Neural cell (in vitro differentiated cells): ENCODE data around the gene METTL15.

Source experiments
- EP300 ChIP-seq: fragments of 450-650 bp; conservative IDR thresholded peaks from 2 replicates; pipeline ENCODE4 v1.6.1; 2014; ENCODE audit warnings: antibody characterized with exemption, mild to moderate bottlenecking, moderate library complexity; ENCODE audit not compliant: poor library complexity, severe bottlenecking
- EZH2 ChIP-seq: fragments of 200-600, 300-800 bp; shearing (Covaris generic), sonication (generic); IDR thresholded peaks from 2 replicates; pipeline ENCODE4 v1.6.1; 2014; ENCODE audit warnings: antibody characterized with exemption, low read length, borderline replicate concordance, mild to moderate bottlenecking; ENCODE audit not compliant: insufficient read depth, poor library complexity, severe bottlenecking
- TF ChIP-seq, protein P1 (sequence below): fragments of 450-650 bp; IDR thresholded peaks from 2 replicates; pipeline ENCODE4 v1.5.1; 2014; ENCODE audit warnings: antibody characterized with exemption, mild to moderate bottlenecking, moderate library complexity; ENCODE audit not compliant: poor library complexity, severe bottlenecking

DNA sequence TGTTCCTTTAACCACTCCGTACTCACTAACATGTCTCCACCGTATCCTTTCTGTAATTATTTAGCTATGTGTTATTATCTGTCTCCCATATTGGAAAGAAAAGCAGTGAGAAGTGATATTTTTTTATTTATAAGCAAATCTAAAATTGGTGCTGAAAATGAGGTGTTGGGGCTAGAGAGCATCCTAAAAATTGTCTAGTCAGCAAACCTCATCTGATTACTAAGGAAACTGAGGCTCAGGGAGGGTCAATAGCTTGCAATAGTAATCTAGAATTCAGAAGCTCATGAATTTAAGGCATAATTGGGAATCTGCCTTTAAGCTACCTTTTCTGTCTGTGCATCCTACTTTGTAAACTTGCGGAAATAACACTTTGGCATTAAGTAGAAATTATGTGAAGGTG, 190.0 kb downstream of the METTL15 start:
- no peak for TF ChIP-seq EZH2
- TF ChIP-seq, protein P1, sequence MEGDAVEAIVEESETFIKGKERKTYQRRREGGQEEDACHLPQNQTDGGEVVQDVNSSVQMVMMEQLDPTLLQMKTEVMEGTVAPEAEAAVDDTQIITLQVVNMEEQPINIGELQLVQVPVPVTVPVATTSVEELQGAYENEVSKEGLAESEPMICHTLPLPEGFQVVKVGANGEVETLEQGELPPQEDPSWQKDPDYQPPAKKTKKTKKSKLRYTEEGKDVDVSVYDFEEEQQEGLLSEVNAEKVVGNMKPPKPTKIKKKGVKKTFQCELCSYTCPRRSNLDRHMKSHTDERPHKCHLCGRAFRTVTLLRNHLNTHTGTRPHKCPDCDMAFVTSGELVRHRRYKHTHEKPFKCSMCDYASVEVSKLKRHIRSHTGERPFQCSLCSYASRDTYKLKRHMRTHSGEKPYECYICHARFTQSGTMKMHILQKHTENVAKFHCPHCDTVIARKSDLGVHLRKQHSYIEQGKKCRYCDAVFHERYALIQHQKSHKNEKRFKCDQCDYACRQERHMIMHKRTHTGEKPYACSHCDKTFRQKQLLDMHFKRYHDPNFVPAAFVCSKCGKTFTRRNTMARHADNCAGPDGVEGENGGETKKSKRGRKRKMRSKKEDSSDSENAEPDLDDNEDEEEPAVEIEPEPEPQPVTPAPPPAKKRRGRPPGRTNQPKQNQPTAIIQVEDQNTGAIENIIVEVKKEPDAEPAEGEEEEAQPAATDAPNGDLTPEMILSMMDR, result no peak
- TF ChIP-seq EP300, result no peak
